SK-MEL-5 (cell line): ENCODE data around the gene CHD9NB. TPM values are rescaled to one million over a fixed set of nuclear protein-coding genes. Genes with fewer than 3 reads are reported as not detected.
"Not testable (repeated sequence)": the region's sequence is repeated elsewhere in the genome, so short reads cannot be mapped to it uniquely, and the experiment has no call there.

ENCODE experiments used
- DNase-seq: peaks from one replicate; pipeline ENCODE4 v3.0.0-alpha.2; 2016; ENCODE audit warnings: low read depth, low spot score
- in situ Hi-C: cut with HindIII; loops from 2 replicates; pipeline ENCODE4 v1.10.0; 2016; ENCODE audit warnings: low sequenced_read_pairs, high pct_unique_total_duplicates, low pct_unique_long_range_greater_than_20kb
- total RNA-seq: library from RNA; depleted of rRNA; stranded (reverse); fragments of >200 nt; shearing (Covaris generic); gene quantifications from 2 replicates; pipeline ENCODE4 v1.2.3, GENCODE V29; 2014

Gene CHD9NB
- total RNA-seq, 1 experiment from 2014 or later, result 1.2 TPM

GRCh38 chr16:53085931-53086421, 33.3 kb upstream of the CHD9NB start:
- in situ Hi-C loops, result no loop called here

GRCh38 chr16:53085369-53085843, 32.7 kb upstream of the CHD9NB start:
- in situ Hi-C loops, result no loop called here
- DNase-seq, result no peak

More at GRCh38 chr16:53085931-53086421, 33.3 kb upstream of the CHD9NB start:
- no peak for DNase-seq

GRCh38 chr16:53084746-53085334, 32.1 kb upstream of the CHD9NB start:
- in situ Hi-C loops, result no loop called here
- no peak for DNase-seq

GRCh38 chr16:53084141-53084541, 31.4 kb upstream of the CHD9NB start:
- DNase-seq, result no peak
- in situ Hi-C loops, result no loop called here

- in situ Hi-C loops, result no loop called here
- no peak for DNase-seq
These were observed 30.4 kb upstream of the CHD9NB start for GRCh38 chr16:53083119-53083518.

GRCh38 chr16:53082509-53082908, 29.8 kb upstream of the CHD9NB start:
- in situ Hi-C loops, result no loop called here
- DNase-seq, result no peak

- DNase-seq, result no peak
- in situ Hi-C loops, result no loop called here
These were observed 29.1 kb upstream of the CHD9NB start for GRCh38 chr16:53081686-53082407.

GRCh38 chr16:53081032-53081424, 28.3 kb upstream of the CHD9NB start:
- in situ Hi-C loops, result no loop called here
- no peak for DNase-seq

- peak; percentile 37 for DNase-seq
These were observed 27.8 kb upstream of the CHD9NB start for GRCh38 chr16:53080345-53081031.

GRCh38 chr16:53078765-53079485, 26.2 kb upstream of the CHD9NB start:
- DNase-seq, result no peak
- in situ Hi-C loops, result no loop called here

More at GRCh38 chr16:53080345-53081031, 27.8 kb upstream of the CHD9NB start:
- in situ Hi-C loops, result no loop called here

- no peak for DNase-seq
- in situ Hi-C loops, result no loop called here
These were observed 25.6 kb upstream of the CHD9NB start for GRCh38 chr16:53078247-53078646.

GRCh38 chr16:53075461-53075860, 22.8 kb upstream of the CHD9NB start:
- DNase-seq, in situ Hi-C loops: not testable (repeated sequence)

GRCh38 chr16:53074296-53074695, 21.6 kb upstream of the CHD9NB start:
- in situ Hi-C loops, DNase-seq: not testable (repeated sequence)

- in situ Hi-C loops, result no loop called here
- no peak for DNase-seq
These were observed 20.3 kb upstream of the CHD9NB start for GRCh38 chr16:53073022-53073421.

GRCh38 chr16:53071748-53072301, 19.1 kb upstream of the CHD9NB start:
- in situ Hi-C loops, result no loop called here
- DNase-seq, result no peak

GRCh38 chr16:53069772-53070171, 17.1 kb upstream of the CHD9NB start:
- in situ Hi-C loops, result no loop called here
- no peak for DNase-seq

GRCh38 chr16:53068423-53068833, 15.7 kb upstream of the CHD9NB start:
- no peak for DNase-seq
- in situ Hi-C loops, result no loop called here
